Measurements from ENCODE around the gene GLTP.

GLTP gene

GRCh38 chr12:109813810-109814416, 66.4 kb downstream of the GLTP start:
- H3K4me3 ChIP-seq (ENCODE audit: low read depth, low read length), result no peak overlapping the region
- no peak for TF ChIP-seq CTCF (IDR thresholded peaks at IDR 0.05; ENCODE audit: low read depth, low read length)

- H3K4me3 ChIP-seq (ENCODE audit: low read depth, low read length), result no peak overlapping the region
- no peak for TF ChIP-seq CTCF (IDR thresholded peaks at IDR 0.05; ENCODE audit: low read depth, low read length)
These were observed 68.7 kb downstream of the GLTP start for GRCh38 chr12:109811624-109811995.

- no peak overlapping the region for H3K4me3 ChIP-seq (ENCODE audit: low read depth, low read length)
- TF ChIP-seq CTCF (IDR thresholded peaks at IDR 0.05; ENCODE audit: low read depth, low read length), result no peak
These were observed 69.3 kb downstream of the GLTP start for GRCh38 chr12:109810954-109811623.

- TF ChIP-seq CTCF (IDR thresholded peaks at IDR 0.05; ENCODE audit: low read depth, low read length), result no peak
- no peak overlapping the region for H3K4me3 ChIP-seq (ENCODE audit: low read depth, low read length)
These were observed 71.3 kb downstream of the GLTP start for GRCh38 chr12:109808876-109809646.

- no peak overlapping the region for H3K4me3 ChIP-seq (ENCODE audit: low read depth, low read length)
- TF ChIP-seq CTCF (IDR thresholded peaks at IDR 0.05; ENCODE audit: low read depth, low read length), result no peak
These were observed 72.2 kb downstream of the GLTP start for GRCh38 chr12:109807954-109808643.

GRCh38 chr12:109804820-109805761, 75.2 kb downstream of the GLTP start:
- peak; percentile 99 for TF ChIP-seq CTCF (IDR thresholded peaks at IDR 0.05; ENCODE audit: low read depth, low read length)
- H3K4me3 ChIP-seq (ENCODE audit: low read depth, low read length), result no peak overlapping the region
